A549 treated with AZD2906 at 1 μM for 4 hours (cell line): ENCODE results near the gene DYNLT2B. TPM values are rescaled to one million over a fixed set of nuclear protein-coding genes. Genes with fewer than 3 reads are reported as not detected.

ENCODE experiments used
- total RNA-seq: library from RNA; stranded (reverse); fragments of 200-300 nt; extraction: Qiagen RNA extraction; gene quantifications from 5 replicates; pipeline ENCODE4 v1.2.3, GENCODE V29; 2022

DYNLT2B gene
- 24.0 to 25.1 TPM (median 24.7 TPM) in 5 replicates for total RNA-seq

DNA sequence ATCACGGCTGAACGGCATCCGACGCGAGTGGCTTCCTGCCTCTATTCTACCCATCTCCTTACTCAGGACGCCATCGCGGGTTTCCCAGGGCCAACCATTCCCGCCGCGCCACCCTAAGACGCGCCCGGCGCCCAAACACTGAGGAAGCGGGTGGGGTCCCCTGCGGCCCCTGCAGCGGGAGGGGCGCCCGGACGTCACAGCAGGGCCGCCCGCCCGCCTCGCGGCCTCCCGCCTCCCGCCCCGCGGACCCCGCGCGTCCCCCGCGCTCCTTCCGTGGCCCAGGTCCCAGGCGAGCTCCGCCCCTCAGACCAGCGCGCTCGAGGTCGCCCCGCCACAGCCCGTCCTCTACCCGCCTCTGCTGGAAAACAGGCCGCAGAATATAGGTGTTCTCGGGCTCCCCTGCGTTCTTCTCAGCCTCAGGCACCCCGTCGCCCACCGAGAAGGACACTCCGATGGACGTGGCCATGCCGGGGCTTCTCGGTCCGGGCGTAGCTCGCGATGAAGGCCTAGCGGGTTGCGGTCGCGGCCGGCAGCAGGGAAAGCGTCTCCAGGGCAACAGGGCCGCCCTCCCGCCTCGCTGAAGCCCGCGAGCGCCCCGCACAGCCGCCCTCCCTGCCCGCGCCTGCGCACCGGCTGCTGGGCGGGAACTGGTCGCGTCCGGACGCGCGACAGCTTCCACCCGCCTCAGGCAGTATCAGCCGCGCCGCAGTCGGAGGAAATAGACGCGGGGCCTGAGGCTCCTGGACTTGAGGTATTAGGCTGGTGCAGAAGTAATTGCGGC is at the start of gene DYNLT2B:
Gene DYNLT2B (minus strand): TSS at position 554 of the 781 bp plus-strand sequence. CDS start 88 bp downstream, at position 466.

DNA sequence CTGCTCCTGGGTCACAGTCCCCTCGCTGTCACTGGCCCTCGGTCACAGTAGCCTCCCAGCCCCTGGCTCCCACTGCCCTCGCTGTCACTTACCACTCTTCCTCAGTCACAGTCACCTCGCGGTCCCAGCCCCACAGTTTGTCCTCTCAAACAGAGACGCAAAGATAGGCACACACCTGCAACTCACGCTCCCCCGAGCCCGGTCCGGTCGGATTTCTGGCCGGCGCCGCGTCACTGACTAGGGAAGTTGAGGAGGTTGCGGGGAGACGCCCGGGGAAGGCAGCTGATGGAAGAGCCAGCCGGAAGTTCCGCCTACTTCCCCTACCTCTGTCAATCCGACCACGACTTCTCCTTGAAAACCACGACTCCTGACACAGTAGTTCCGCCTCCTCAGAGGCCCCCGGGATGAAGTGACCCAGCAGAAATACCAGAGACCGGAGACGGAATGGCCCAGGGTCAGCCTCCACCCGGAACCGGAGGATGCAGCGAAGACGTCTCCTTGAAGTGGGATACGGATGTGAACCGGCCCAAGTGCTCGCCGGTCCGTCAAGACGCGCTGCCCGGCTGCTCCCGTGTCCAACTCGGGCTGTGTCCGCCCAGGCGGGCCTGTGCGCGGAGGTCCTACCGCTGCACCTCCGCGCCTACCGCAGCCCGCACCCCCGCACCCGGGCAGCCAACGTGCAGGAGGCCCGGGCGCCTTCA is 30.4 kb downstream of the DYNLT2B start, which contains the start of gene PCYT1A:
Gene PCYT1A (minus strand): TSS at position 287 of the 701 bp plus-strand sequence. CDS start 17,195 bp downstream, outside the sequence.

Other genes with a start within 250 kb of the DYNLT2B start
- gene TFRC, start 236.2 kb downstream of the DYNLT2B start, total RNA-seq = 79.8 to 100 TPM (median 83.6 TPM) in 5 replicates
- 0.22 to 0.35 TPM (median 0.29 TPM) in 4 of 5 replicates, not detected in the other for gene ZDHHC19, start 106.8 kb downstream of the DYNLT2B start, total RNA-seq
- gene SLC51A, start 101.7 kb downstream of the DYNLT2B start, total RNA-seq = 0.11 TPM in 1 of 5 replicates, not detected in the others
- gene PCYT1A, start 30.5 kb downstream of the DYNLT2B start, total RNA-seq = 29.1 to 44.1 TPM (median 30.2 TPM) in 5 replicates
- gene TM4SF19, start 20.1 kb upstream of the DYNLT2B start, total RNA-seq = 7.0 to 8.0 TPM (median 7.2 TPM) in 5 replicates
- gene UBXN7, start 114.2 kb upstream of the DYNLT2B start, total RNA-seq = 5.9 to 9.0 TPM (median 8.1 TPM) in 5 replicates
- gene RNF168, start 185.5 kb upstream of the DYNLT2B start, total RNA-seq = 3.2 to 4.4 TPM (median 3.7 TPM) in 5 replicates
- 0.03 TPM in 1 of 5 replicates, not detected in the others for gene SMCO1, start 197.1 kb upstream of the DYNLT2B start, total RNA-seq